HepG2 (cell line): ENCODE data around the gene NUTF2. TPM values are rescaled to one million over a fixed set of nuclear protein-coding genes. Genes with fewer than 3 reads are reported as not detected.
A peak's percentile ranks its signal among the peaks of the same experiment; 100 is the strongest.

ENCODE experiments used
- ATAC-seq: fragments of 200-7000 bp; cut with Tn5 transposase; 3 replicates; pipeline ENCODE4 v1.9.1; 2020; ENCODE audit warnings: mild to moderate bottlenecking, moderate library complexity
- BruUV-seq: library from RNA; stranded (reverse); fragments of 400-500 nt; replicated peaks from 2 replicates; lab custom pipeline; 2021; lab: Mats Ljungman, UMichigan
- CTCF ChIA-PET: fragments of 300-600 bp; formaldehyde crosslinking; extraction: SDS; loops from one replicate; lab custom pipeline; 2021; ENCODE audit warnings: low total read pairs, inconsistent platforms, low intra/inter-chr PET ratio; lab: Yijun Ruan, JAX
- POLR2A ChIA-PET: fragments of 350-600 bp; sonication (Branson Sonifier 250); formaldehyde crosslinking; loops from one replicate; lab custom pipeline; 2020; ENCODE audit warnings: antibody characterized with exemption, inconsistent platforms; lab: Yijun Ruan, JAX
- DNase-seq: peaks from one replicate; pipeline ENCODE4 v3.0.0-alpha.2; 2015; ENCODE audit warnings: low spot score
- FAIRE-seq: peaks from 3 replicates; lab custom pipeline; 2011; peaks lifted over from hg19 to GRCh38; lab: Jason Lieb, UNC
- H2AFZ ChIP-seq: one replicate; pipeline ENCODE4 v1.6.1; 2011; ENCODE audit warnings: low read length, inconsistent platforms
- H3K27ac ChIP-seq: fragments of 300-600 bp; 3 replicates; pipeline ENCODE4 v1.8.0; 2011; ENCODE audit warnings: mixed run types, mild to moderate bottlenecking, mixed read lengths, low read length, inconsistent platforms; ENCODE audit not compliant: insufficient read depth; ENCODE audit errors: extremely low read length
- H3K27me3 ChIP-seq, 2 experiments: fragments of 200-600 bp in 1 of 2; 2 replicates in 1 of 2; 3 replicates in 1 of 2; pipeline versions ENCODE4 v1.6.0 to v1.8.0; 2011; ENCODE audit warnings: low read length in 2 of 2, mild to moderate bottlenecking in 2 of 2, moderate library complexity in 2 of 2, inconsistent platforms in 1 of 2; ENCODE audit not compliant: insufficient read depth in 2 of 2, control insufficient read depth in 1 of 2
- H3K36me3 ChIP-seq, 2 experiments: fragments of 200-600 bp in 1 of 2; replicated peaks in 1 of 2; 2 replicates in 1 of 2; 3 replicates in 1 of 2; pipeline versions ENCODE4 v1.5.1 to v1.8.0; 2011; ENCODE audit warnings: low read length in 2 of 2, inconsistent platforms in 1 of 2; ENCODE audit not compliant: insufficient read depth in 2 of 2, control insufficient read depth in 1 of 2
- H3K4me1 ChIP-seq: 2 replicates; pipeline ENCODE4 v1.5.1; 2012; ENCODE audit warnings: low read length, inconsistent platforms; ENCODE audit not compliant: insufficient read depth
- H3K4me2 ChIP-seq: 2 replicates; pipeline ENCODE4 v1.6.0; 2011; ENCODE audit warnings: low read depth, low read length, inconsistent platforms
- H3K4me3 ChIP-seq, 3 experiments: fragments of 200-600 bp in 1 of 3; sonication (generic), shearing (Covaris generic) in 1 of 3; replicated peaks in 1 of 3; 2 replicates each; pipeline ENCODE4 v1.5.1; 2011 to 2016; ENCODE audit warnings: low read length in 3 of 3, inconsistent platforms in 2 of 3, low read depth in 2 of 3, mild to moderate bottlenecking in 2 of 3, control low read depth in 1 of 3, mixed read lengths in 1 of 3; ENCODE audit not compliant: insufficient read depth in 1 of 3
- H3K79me2 ChIP-seq: one replicate; pipeline ENCODE4 v1.6.1; 2011; ENCODE audit warnings: low read length, inconsistent platforms; ENCODE audit not compliant: insufficient read depth
- H3K9ac ChIP-seq: 2 replicates; pipeline ENCODE4 v1.6.0; 2011; ENCODE audit warnings: mild to moderate bottlenecking, low read depth, low read length, inconsistent platforms; ENCODE audit not compliant: insufficient read depth
- H3K9me3 ChIP-seq: 2 replicates; pipeline ENCODE4 v1.5.1; 2012; ENCODE audit warnings: mild to moderate bottlenecking, low read length
- H4K20me1 ChIP-seq: 2 replicates; pipeline ENCODE4 v1.6.0; 2011; ENCODE audit warnings: inconsistent platforms, mild to moderate bottlenecking, low read length, moderate library complexity; ENCODE audit not compliant: insufficient read depth
- HOXA3 ChIP-seq: sonication (generic); formaldehyde crosslinking; IDR thresholded peaks from 2 replicates; pipeline ENCODE4 v1.5.0; 2020; ENCODE audit warnings: missing genetic modification reagents
- MYC ChIP-seq: sonication (generic); formaldehyde crosslinking; IDR thresholded peaks from 2 replicates; pipeline ENCODE4 v1.9.0; 2021; ENCODE audit warnings: missing genetic modification reagents, borderline replicate concordance
- PRPF4 ChIP-seq: fragments of 200-400 bp; formaldehyde crosslinking; IDR thresholded peaks from 2 replicates; pipeline ENCODE4 v1.6.1; 2016; ENCODE audit warnings: low read length, low read depth; ENCODE audit not compliant: poor library complexity, severe bottlenecking
- SIN3A ChIP-seq: IDR thresholded peaks from 2 replicates; pipeline ENCODE4 v1.6.1; 2011; ENCODE audit warnings: low read depth, mild to moderate bottlenecking, control low read depth, low read length, borderline replicate concordance
- ZC3H13 ChIP-seq: sonication (generic); formaldehyde crosslinking; IDR thresholded peaks from 2 replicates; pipeline ENCODE4 v1.8.1; 2023; ENCODE audit warnings: mild to moderate bottlenecking, missing genetic modification reagents, moderate library complexity
- ZFP90 ChIP-seq: sonication (generic); formaldehyde crosslinking; IDR thresholded peaks from 2 replicates; pipeline ENCODE4 v1.8.0; 2022; ENCODE audit warnings: missing genetic modification reagents, mild to moderate bottlenecking, inconsistent platforms, borderline replicate concordance
- ZFX ChIP-seq: sonication (generic); formaldehyde crosslinking; IDR thresholded peaks from 2 replicates; pipeline ENCODE4 v1.4.0; 2020; ENCODE audit warnings: mild to moderate bottlenecking, low read depth, missing genetic modification reagents, moderate library complexity
- ZMYM3 ChIP-seq: sonication (generic); formaldehyde crosslinking; IDR thresholded peaks from 2 replicates; pipeline ENCODE4 v1.5.1; 2020; ENCODE audit warnings: mild to moderate bottlenecking, missing genetic modification reagents
- ZNF3 ChIP-seq: IDR thresholded peaks from 2 replicates; pipeline ENCODE4 v1.7.0; 2017; ENCODE audit warnings: inconsistent platforms
- ZNF331 ChIP-seq: sonication (generic); formaldehyde crosslinking; IDR thresholded peaks from 2 replicates; pipeline ENCODE4 v1.4.0; 2020; ENCODE audit warnings: missing genetic modification reagents
- ZNF33A ChIP-seq: sonication (generic); formaldehyde crosslinking; IDR thresholded peaks from 2 replicates; pipeline ENCODE4 v1.5.1; 2020; ENCODE audit warnings: missing genetic modification reagents, mild to moderate bottlenecking, moderate library complexity, borderline replicate concordance
- WGBS: methylation state at CpG from one replicate; pipeline ENCODE4 v1.1.6; 2017; ENCODE audit warnings: low lambda C conversion rate; 5-methylcytosine and 5-hydroxymethylcytosine counted together
- in situ Hi-C: cut with HindIII; loops from 2 replicates; pipeline ENCODE4 v1.10.0; 2017; ENCODE audit warnings: low pct_unique_long_range_greater_than_20kb; ENCODE audit not compliant: extremely low pct_ligation_motif_present
- intact Hi-C: fragments of 100-400 bp; cut with micrococcal nuclease; formaldehyde crosslinking; loops from one replicate; pipeline ENCODE4 v1.10.0; 2022; ENCODE audit not compliant: unreplicated experiment
- polyA plus RNA-seq, 8 experiments: library from polyadenylated mRNA; depleted of rRNA in 3 of 8; stranded (reverse) in 7 of 8; unstranded in 1 of 8; fragments of >200 nt; fragmentation: Illumina TruSeq in 4 of 8; extraction: Trizol in 4 of 8; gene quantifications; 2 replicates each; pipeline versions ENCODE4 v1.2.1 to v1.2.3, GENCODE V29; 2011 to 2016; ENCODE audit warnings: low read depth in 4 of 8, missing spikeins in 1 of 8, mixed read lengths in 1 of 8; ENCODE audit not compliant: insufficient read depth in 1 of 8
- total RNA-seq, 5 experiments: library from RNA; depleted of rRNA; stranded (reverse); fragments of >200 nt; fragmentation: Illumina TruSeq; extraction: Trizol; gene quantifications; 2 replicates each; pipeline ENCODE4 v1.2.3, GENCODE V29; 2016; ENCODE audit warnings: low read depth in 1 of 5
- TF ChIP-seq, protein P1 (sequence below): sonication (generic); formaldehyde crosslinking; IDR thresholded peaks from 2 replicates; pipeline ENCODE4 v1.4.0; 2020; ENCODE audit warnings: missing genetic modification reagents
- TF ChIP-seq, protein P2 (sequence below): sonication (generic); formaldehyde crosslinking; IDR thresholded peaks from 2 replicates; pipeline ENCODE4 v1.4.0; 2020; ENCODE audit warnings: missing genetic modification reagents; ENCODE audit errors: not compliant biosample characterization
- TF ChIP-seq, protein P3 (sequence below): sonication (generic); formaldehyde crosslinking; IDR thresholded peaks from 2 replicates; pipeline ENCODE4 v1.4.0; 2020; ENCODE audit warnings: missing genetic modification reagents

Gene NUTF2
- total and polyA plus RNA-seq, 2 of the 13 experiments (the other 11 are each of a cell fraction or from before 2014, with no cell fraction given), result 168 to 214 TPM

DNA sequence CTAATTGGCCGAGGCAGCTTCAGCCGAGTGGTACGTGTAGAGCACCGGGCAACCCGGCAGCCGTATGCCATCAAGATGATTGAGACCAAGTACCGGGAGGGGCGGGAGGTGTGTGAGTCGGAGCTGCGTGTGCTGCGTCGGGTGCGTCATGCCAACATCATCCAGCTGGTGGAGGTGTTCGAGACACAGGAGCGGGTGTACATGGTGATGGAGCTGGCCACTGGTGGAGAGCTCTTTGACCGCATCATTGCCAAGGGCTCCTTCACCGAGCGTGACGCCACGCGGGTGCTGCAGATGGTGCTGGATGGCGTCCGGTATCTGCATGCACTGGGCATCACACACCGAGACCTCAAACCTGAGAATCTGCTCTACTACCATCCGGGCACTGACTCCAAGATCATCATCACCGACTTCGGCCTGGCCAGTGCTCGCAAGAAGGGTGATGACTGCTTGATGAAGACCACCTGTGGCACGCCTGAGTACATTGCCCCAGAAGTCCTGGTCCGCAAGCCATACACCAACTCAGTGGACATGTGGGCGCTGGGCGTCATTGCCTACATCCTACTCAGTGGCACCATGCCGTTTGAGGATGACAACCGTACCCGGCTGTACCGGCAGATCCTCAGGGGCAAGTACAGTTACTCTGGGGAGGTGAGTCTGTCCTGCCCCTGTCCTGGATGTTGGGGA lies 62.5 kb downstream of the NUTF2 start (continued):
- TF ChIP-seq ZNF331 (CRISPR knock-in tag), result no peak
- TF ChIP-seq, protein P1, sequence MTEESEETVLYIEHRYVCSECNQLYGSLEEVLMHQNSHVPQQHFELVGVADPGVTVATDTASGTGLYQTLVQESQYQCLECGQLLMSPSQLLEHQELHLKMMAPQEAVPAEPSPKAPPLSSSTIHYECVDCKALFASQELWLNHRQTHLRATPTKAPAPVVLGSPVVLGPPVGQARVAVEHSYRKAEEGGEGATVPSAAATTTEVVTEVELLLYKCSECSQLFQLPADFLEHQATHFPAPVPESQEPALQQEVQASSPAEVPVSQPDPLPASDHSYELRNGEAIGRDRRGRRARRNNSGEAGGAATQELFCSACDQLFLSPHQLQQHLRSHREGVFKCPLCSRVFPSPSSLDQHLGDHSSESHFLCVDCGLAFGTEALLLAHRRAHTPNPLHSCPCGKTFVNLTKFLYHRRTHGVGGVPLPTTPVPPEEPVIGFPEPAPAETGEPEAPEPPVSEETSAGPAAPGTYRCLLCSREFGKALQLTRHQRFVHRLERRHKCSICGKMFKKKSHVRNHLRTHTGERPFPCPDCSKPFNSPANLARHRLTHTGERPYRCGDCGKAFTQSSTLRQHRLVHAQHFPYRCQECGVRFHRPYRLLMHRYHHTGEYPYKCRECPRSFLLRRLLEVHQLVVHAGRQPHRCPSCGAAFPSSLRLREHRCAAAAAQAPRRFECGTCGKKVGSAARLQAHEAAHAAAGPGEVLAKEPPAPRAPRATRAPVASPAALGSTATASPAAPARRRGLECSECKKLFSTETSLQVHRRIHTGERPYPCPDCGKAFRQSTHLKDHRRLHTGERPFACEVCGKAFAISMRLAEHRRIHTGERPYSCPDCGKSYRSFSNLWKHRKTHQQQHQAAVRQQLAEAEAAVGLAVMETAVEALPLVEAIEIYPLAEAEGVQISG (CRISPR knock-in tag), result no peak
- no peak for TF ChIP-seq PRPF4
- no peak for TF ChIP-seq ZFX (CRISPR knock-in tag)
- TF ChIP-seq, protein P2, sequence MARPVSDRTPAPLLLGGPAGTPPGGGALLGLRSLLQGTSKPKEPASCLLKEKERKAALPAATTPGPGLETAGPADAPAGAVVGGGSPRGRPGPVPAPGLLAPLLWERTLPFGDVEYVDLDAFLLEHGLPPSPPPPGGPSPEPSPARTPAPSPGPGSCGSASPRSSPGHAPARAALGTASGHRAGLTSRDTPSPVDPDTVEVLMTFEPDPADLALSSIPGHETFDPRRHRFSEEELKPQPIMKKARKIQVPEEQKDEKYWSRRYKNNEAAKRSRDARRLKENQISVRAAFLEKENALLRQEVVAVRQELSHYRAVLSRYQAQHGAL, result no peak
- 0 out of 2 replicates have a peak, but pooled peaks have one; percentile 8 for TF ChIP-seq HOXA3
- no peak for TF ChIP-seq ZFP90 (CRISPR knock-in tag)

DNA sequence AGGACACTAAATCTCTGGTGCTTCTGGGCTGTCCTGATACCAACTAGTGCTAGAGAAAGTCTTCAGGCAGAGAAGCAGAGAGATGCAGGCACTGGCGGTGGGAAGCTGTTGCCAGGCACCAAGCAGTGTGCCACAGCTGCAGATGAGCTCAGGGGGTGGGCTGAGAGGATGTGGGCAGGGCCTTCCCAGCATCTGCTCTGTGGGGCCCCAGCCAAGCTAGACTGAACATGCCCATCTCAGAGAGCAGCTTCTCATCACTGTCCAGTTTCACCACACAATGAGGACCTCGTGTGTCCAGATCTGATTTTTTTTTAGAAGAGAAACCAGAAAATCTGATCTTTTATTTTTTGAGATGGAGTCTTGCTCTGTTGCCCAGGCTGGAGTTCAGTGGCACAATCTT lies 63.4 kb downstream of the NUTF2 start:
- 84% methylated on average over 2 of the region's 2 CpGs for WGBS
- no peak for DNase-seq
- Histone ChIP-seq H3K9me3 (no peaks in the 10 kb centered on the region), H2AFZ (no peak overlapping the region), H3K27me3 (no peaks in the 10 kb centered on the region), H3K4me3 (no peak overlapping the region), H3K4me1 (peaks cover 19% of the 10 kb centered on the region), H3K9ac (no peak overlapping the region), H3K79me2 (no peaks in the 10 kb centered on the region), H3K27ac (no peak overlapping the region), H3K36me3 (peaks cover 11 to 29% of the 10 kb centered on the region in 2 experiments), H3K4me2 (no peak overlapping the region), H4K20me1 (no peaks in the 10 kb centered on the region; the same call in 1 of the 2 replicates)
- intact Hi-C loops, result no loop called here
- TF ChIP-seq ZMYM3 (CRISPR knock-in tag) (no peak), ZC3H13 (CRISPR knock-in tag) (no peak), ZNF33A (no peak), ZNF3 (CRISPR knock-in tag) (no peak), MYC (CRISPR knock-in tag) (no peak), SIN3A (no peak)
- TF ChIP-seq, protein P3, sequence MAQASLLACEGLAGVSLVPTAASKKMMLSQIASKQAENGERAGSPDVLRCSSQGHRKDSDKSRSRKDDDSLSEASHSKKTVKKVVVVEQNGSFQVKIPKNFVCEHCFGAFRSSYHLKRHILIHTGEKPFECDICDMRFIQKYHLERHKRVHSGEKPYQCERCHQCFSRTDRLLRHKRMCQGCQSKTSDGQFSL (CRISPR knock-in tag), result no peak
- BruUV-seq, result no TSS peak
- ChIA-PET POLR2A (no interaction called here), CTCF (no interaction called here)
- in situ Hi-C loops, result no loop called here
- ATAC-seq, result no peak
- no peak for FAIRE-seq
